GM12892 (cell line): ENCODE results near the gene HTRA2.

Source experiments
- POLR2A ChIP-seq: IDR thresholded peaks from 2 replicates; pipeline ENCODE4 v1.6.1; 2011; ENCODE audit warnings: low read depth, low read length, control low read depth
- POLR2AphosphoS5 ChIP-seq: IDR thresholded peaks from 2 replicates; pipeline ENCODE4 v1.6.1; 2011; ENCODE audit warnings: low read depth, low read length, control low read depth

- TF ChIP-seq POLR2AphosphoS5 (no peak), POLR2A (no peak)
These were observed 25.9 kb downstream of the HTRA2 start for GRCh38 chr2:74555610-74556103.
